ENCODE results near the gene C1QB.
A peak's percentile ranks its signal among the peaks of the same experiment; 100 is the strongest.

C1QB gene

GRCh38 chr1:22607154-22607553, 45.9 kb upstream of the C1QB start:
- no peak for ATAC-seq
- no peak for TF ChIP-seq ZFP30 (CRISPR knock-in tag; IDR thresholded peaks at IDR 0.05)
- TF ChIP-seq ZC3H10 (CRISPR knock-in tag; IDR thresholded peaks at IDR 0.05) = no peak
- no peak for TF ChIP-seq ARNTL (CRISPR knock-in tag; IDR thresholded peaks at IDR 0.05; ENCODE audit: borderline replicate concordance, low read depth)
- no peak for TF ChIP-seq OSR1 (CRISPR knock-in tag; IDR thresholded peaks at IDR 0.05)
- no peak for TF ChIP-seq TOX (CRISPR knock-in tag; IDR thresholded peaks at IDR 0.05; ENCODE audit: borderline replicate concordance)
- TF ChIP-seq CSDC2 (CRISPR knock-in tag; IDR thresholded peaks at IDR 0.05) = no peak
- TF ChIP-seq ZFP3 (CRISPR knock-in tag; IDR thresholded peaks at IDR 0.05) = no peak
- no peak for TF ChIP-seq PPARA (CRISPR knock-in tag; IDR thresholded peaks at IDR 0.05; ENCODE audit: borderline replicate concordance)
- no peak for TF ChIP-seq GLIS3 (CRISPR knock-in tag; IDR thresholded peaks at IDR 0.05)

GRCh38 chr1:22608361-22608760, 44.7 kb upstream of the C1QB start:
- ATAC-seq = no peak
- no peak for TF ChIP-seq BACH2 (CRISPR knock-in tag; IDR thresholded peaks at IDR 0.05; ENCODE audit: borderline replicate concordance)
- TF ChIP-seq TSHZ2 (CRISPR knock-in tag; IDR thresholded peaks at IDR 0.05) = no peak
- no peak for TF ChIP-seq CSRNP3 (CRISPR knock-in tag; IDR thresholded peaks at IDR 0.05)
- TF ChIP-seq ARNTL (CRISPR knock-in tag; IDR thresholded peaks at IDR 0.05; ENCODE audit: borderline replicate concordance, low read depth) = no peak
- TF ChIP-seq ZNF565 (CRISPR knock-in tag; conservative IDR thresholded peaks at IDR 0.05; ENCODE audit: low read depth) = no peak
- TF ChIP-seq PPARA (CRISPR knock-in tag; IDR thresholded peaks at IDR 0.05; ENCODE audit: borderline replicate concordance) = no peak
- TF ChIP-seq ZFP30 (CRISPR knock-in tag; IDR thresholded peaks at IDR 0.05) = no peak
- no peak for TF ChIP-seq ZNF70 (CRISPR knock-in tag; IDR thresholded peaks at IDR 0.05)
- TF ChIP-seq CSDC2 (CRISPR knock-in tag; IDR thresholded peaks at IDR 0.05) = no peak
- no peak for TF ChIP-seq ZNF8 (CRISPR knock-in tag; IDR thresholded peaks at IDR 0.05)
- no peak for TF ChIP-seq TCF4 (CRISPR knock-in tag; IDR thresholded peaks at IDR 0.05; ENCODE audit: borderline replicate concordance)
- TF ChIP-seq OSR1 (CRISPR knock-in tag; IDR thresholded peaks at IDR 0.05) = no peak
- no peak for TF ChIP-seq ISL1 (CRISPR knock-in tag; IDR thresholded peaks at IDR 0.05)
- no peak for TF ChIP-seq ESRRG (CRISPR knock-in tag; IDR thresholded peaks at IDR 0.05)
- TF ChIP-seq ZFP3 (CRISPR knock-in tag; IDR thresholded peaks at IDR 0.05) = no peak
- no peak for TF ChIP-seq TOX (CRISPR knock-in tag; IDR thresholded peaks at IDR 0.05; ENCODE audit: borderline replicate concordance)
- TF ChIP-seq ZC3H10 (CRISPR knock-in tag; IDR thresholded peaks at IDR 0.05) = no peak

- no peak for ATAC-seq
- TF ChIP-seq RARB (CRISPR knock-in tag; IDR thresholded peaks at IDR 0.05) (no peak), ZNF565 (CRISPR knock-in tag; conservative IDR thresholded peaks at IDR 0.05; ENCODE audit: low read depth) (no peak)
These were observed 43.7 kb upstream of the C1QB start for GRCh38 chr1:22609291-22609690.

GRCh38 chr1:22611530-22611947, 41.5 kb upstream of the C1QB start:
- ATAC-seq = peak; percentile 84
- TF ChIP-seq SNAI2 (CRISPR knock-in tag; IDR thresholded peaks at IDR 0.05) (0 out of 2 replicates have a peak, but pooled peaks have one; percentile 60), RARB (CRISPR knock-in tag; IDR thresholded peaks at IDR 0.05) (no peak)

GRCh38 chr1:22612671-22613571, 40.1 kb upstream of the C1QB start:
- ATAC-seq = no peak
- TF ChIP-seq PATZ1 (CRISPR knock-in tag; IDR thresholded peaks at IDR 0.05; ENCODE audit: borderline replicate concordance) (no peak), ZNF8 (CRISPR knock-in tag; IDR thresholded peaks at IDR 0.05) (no peak), POU6F1 (CRISPR knock-in tag; IDR thresholded peaks at IDR 0.05; ENCODE audit: borderline replicate concordance, low read depth) (no peak), ISL1 (CRISPR knock-in tag; IDR thresholded peaks at IDR 0.05) (no peak), SNAI2 (CRISPR knock-in tag; IDR thresholded peaks at IDR 0.05) (no peak), GLIS3 (CRISPR knock-in tag; IDR thresholded peaks at IDR 0.05) (no peak), ZFP30 (CRISPR knock-in tag; IDR thresholded peaks at IDR 0.05) (no peak), TOX (CRISPR knock-in tag; IDR thresholded peaks at IDR 0.05; ENCODE audit: borderline replicate concordance) (no peak), BACH2 (CRISPR knock-in tag; IDR thresholded peaks at IDR 0.05; ENCODE audit: borderline replicate concordance) (no peak), ZC3H10 (CRISPR knock-in tag; IDR thresholded peaks at IDR 0.05) (no peak), ZFP3 (CRISPR knock-in tag; IDR thresholded peaks at IDR 0.05) (no peak), TSHZ2 (CRISPR knock-in tag; IDR thresholded peaks at IDR 0.05) (no peak)
